Stimulated activated CD4-positive, alpha-beta T cell treated with anti-CD3 and anti-CD28 coated beads, Interleukin-4, amount 100 ng/mL, for 4 hours (primary cell): ENCODE measurements around the gene NFKBIE.
"Not testable (repeated sequence)": the region's sequence is repeated elsewhere in the genome, so short reads cannot be mapped to it uniquely, and the experiment has no call there.

Source experiments
- DNase-seq, 2 experiments: peaks; one replicate each; pipeline ENCODE4 v3.0.0-alpha.2; 2020

Gene NFKBIE

GRCh38 chr6:44238687-44239350 is 26.5 kb downstream of the NFKBIE start:
- DNase-seq, result no peak

- DNase-seq, result peak; percentile 72 to 75
These were observed 27.4 kb downstream of the NFKBIE start for GRCh38 chr6:44237813-44238433.

- peak; percentile 56 to 73 for DNase-seq
These were observed 28.1 kb downstream of the NFKBIE start for GRCh38 chr6:44237021-44237812.

- DNase-seq, result no peak
These were observed 29.3 kb downstream of the NFKBIE start for GRCh38 chr6:44235891-44236516.

GRCh38 chr6:44235269-44235668 is 30.1 kb downstream of the NFKBIE start:
- no peak for DNase-seq

GRCh38 chr6:44234101-44235025 is 31.0 kb downstream of the NFKBIE start:
- DNase-seq, result no peak

- no peak for DNase-seq
These were observed 31.7 kb downstream of the NFKBIE start for GRCh38 chr6:44233567-44234100.

GRCh38 chr6:44232676-44233566 is 32.4 kb downstream of the NFKBIE start:
- no peak for DNase-seq

GRCh38 chr6:44231426-44231825 is 33.9 kb downstream of the NFKBIE start:
- DNase-seq, result not testable (repeated sequence)

GRCh38 chr6:44230034-44230675 is 35.2 kb downstream of the NFKBIE start:
- DNase-seq, result no peak

GRCh38 chr6:44229376-44230033 is 35.8 kb downstream of the NFKBIE start:
- DNase-seq, result no peak

- DNase-seq, result no peak
These were observed 36.5 kb downstream of the NFKBIE start for GRCh38 chr6:44228836-44229235.

- DNase-seq, result no peak
These were observed 36.9 kb downstream of the NFKBIE start for GRCh38 chr6:44228433-44228832.

- no peak for DNase-seq
These were observed 37.3 kb downstream of the NFKBIE start for GRCh38 chr6:44228031-44228430.

- no peak for DNase-seq
These were observed 38.1 kb downstream of the NFKBIE start for GRCh38 chr6:44227148-44227793.

- DNase-seq, result no peak
These were observed 38.8 kb downstream of the NFKBIE start for GRCh38 chr6:44226368-44227147.

- DNase-seq, result no peak
These were observed 39.6 kb downstream of the NFKBIE start for GRCh38 chr6:44225579-44226325.

GRCh38 chr6:44224965-44225305 is 40.4 kb downstream of the NFKBIE start:
- DNase-seq, result no peak
